ENCODE measurements around the gene COL20A1. TPM values are rescaled to one million over a fixed set of nuclear protein-coding genes. Genes with fewer than 3 reads are reported as not detected.

The COL20A1 gene
- not detected in 2 replicates for total RNA-seq

GRCh38 chr20:63292904-63293303, at the start of gene COL20A1:
Gene COL20A1 (plus strand): TSS chr20:63293186. CDS start chr20:63295108, 1,922 bp downstream.

GRCh38 chr20:63254232-63254605, 38.8 kb upstream of the COL20A1 start, which contains the start of gene NKAIN4:
Gene NKAIN4 (minus strand): TSS chr20:63254463. CDS start chr20:63254450, 13 bp downstream.

GRCh38 chr20:63272105-63273058, 20.6 kb upstream of the COL20A1 start, which contains the start of gene ARFGAP1:
Gene ARFGAP1 (plus strand): TSS chr20:63272813. CDS start chr20:63275581, 2,768 bp downstream.

GRCh38 chr20:63360850-63361518, 68.0 kb downstream of the COL20A1 start, which contains the start of gene CHRNA4:
Gene CHRNA4 (minus strand): TSS chr20:63361349. CDS start chr20:63361165, 184 bp downstream.

Other genes with a start within 250 kb of the COL20A1 start
- gene YTHDF1, start 77.1 kb upstream of the COL20A1 start, total RNA-seq: 18.5 and 21.7 TPM in 2 replicates
- not detected in 2 replicates for gene BIRC7, start 57.3 kb upstream of the COL20A1 start, total RNA-seq
- not detected in 2 replicates for gene NKAIN4, start 38.7 kb upstream of the COL20A1 start, total RNA-seq
- 53.8 and 53.9 TPM in 2 replicates for gene ARFGAP1, start 20.4 kb upstream of the COL20A1 start, total RNA-seq
- gene CHRNA4, start 68.2 kb downstream of the COL20A1 start, total RNA-seq: not detected in 2 replicates
- gene KCNQ2, start 179.5 kb downstream of the COL20A1 start, total RNA-seq: not detected in 2 replicates
- 0.46 and 3.6 TPM in 2 replicates for gene EEF1A2, start 205.9 kb downstream of the COL20A1 start, total RNA-seq
- 13.0 and 17.5 TPM in 2 replicates for gene PPDPF, start 227.6 kb downstream of the COL20A1 start, total RNA-seq
- not detected in 2 replicates for gene PTK6, start 244.2 kb downstream of the COL20A1 start, total RNA-seq